SK-N-DZ (cell line): ENCODE data around the gene ACBD6.

Source experiments
- DNase-seq: peaks from one replicate; pipeline ENCODE4 v3.0.0-alpha.2; 2015; ENCODE audit warnings: low spot score

Gene ACBD6

DNA sequence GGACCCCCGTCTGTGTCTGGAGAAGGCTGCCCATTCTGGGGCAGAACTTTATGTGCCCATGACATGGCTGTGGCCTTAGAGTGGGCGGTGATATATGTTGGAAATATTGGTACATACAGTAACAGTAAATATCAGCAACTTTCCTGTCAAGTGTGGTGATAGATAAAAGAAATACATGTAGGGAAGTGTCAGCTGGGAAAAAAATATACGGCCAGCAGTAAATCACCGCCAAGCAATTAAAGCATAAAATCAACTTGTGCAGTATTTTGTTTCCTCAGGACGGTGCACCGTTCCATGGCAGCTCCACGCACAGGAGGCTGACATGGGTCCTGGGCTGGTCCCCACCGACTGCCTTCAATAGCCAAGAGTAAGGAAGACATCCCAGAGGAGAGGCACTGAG, 244.9 kb downstream of the ACBD6 start:
- no peak for DNase-seq

DNA sequence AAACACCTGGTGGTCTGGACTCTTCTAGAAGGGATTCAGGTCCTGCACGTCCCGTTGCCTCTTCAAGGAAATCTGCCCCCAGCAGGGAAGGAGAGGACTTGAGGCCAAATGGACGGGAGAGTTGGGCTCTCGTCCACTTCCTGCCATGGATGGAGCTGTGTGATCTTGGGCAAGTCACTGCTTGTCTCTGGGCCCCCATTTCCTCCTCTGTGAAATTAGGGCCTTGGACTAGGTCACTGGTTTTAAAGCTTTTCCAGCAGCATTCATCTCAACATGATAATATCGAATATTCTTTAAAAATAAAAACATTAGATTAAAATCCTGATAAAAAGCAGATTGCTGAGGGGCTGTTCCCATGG, 245.4 kb downstream of the ACBD6 start:
- DNase-seq, result no peak

GRCh38 chr1:180256341-180257027, 245.9 kb downstream of the ACBD6 start:
- no peak for DNase-seq

DNA sequence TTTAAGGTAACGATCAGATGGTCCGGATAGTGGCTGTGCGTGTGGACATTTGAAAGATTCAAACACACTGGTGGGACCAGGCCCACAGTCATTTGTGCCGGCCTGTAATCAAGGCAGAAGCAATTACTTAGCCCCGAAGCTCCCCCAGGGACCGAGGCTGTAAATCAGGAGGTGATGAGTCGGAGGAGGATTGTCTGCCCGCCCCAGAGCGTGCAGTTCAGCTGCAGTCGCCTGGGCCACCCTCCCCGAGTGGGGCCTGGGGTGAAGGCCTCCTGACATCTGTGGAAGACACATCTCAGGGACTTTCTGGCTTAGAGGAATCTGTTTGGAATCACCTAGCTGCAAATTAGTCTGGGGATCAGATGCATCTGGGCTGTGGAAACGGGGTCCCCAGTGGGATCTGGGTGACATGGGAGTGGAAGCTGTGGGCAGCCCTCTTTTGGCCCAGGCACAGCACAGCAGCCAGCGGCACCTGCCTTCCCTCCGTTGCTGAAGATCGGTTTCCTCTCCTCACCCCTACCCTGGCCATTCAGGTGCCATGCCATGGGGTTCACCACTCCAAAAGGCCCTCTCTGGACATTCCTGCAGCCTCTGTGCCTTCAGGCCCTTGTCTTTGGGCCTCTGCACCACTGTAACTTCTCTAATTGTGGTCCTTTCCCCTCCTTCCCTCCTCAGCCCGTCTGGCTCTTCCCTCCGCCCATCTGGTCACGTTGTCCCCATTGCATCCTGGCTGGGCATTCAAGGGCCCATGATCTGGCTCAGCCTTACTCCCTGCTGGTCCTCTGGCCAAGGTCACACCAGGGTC, 246.6 kb downstream of the ACBD6 start:
- peak; percentile 42 for DNase-seq

DNA sequence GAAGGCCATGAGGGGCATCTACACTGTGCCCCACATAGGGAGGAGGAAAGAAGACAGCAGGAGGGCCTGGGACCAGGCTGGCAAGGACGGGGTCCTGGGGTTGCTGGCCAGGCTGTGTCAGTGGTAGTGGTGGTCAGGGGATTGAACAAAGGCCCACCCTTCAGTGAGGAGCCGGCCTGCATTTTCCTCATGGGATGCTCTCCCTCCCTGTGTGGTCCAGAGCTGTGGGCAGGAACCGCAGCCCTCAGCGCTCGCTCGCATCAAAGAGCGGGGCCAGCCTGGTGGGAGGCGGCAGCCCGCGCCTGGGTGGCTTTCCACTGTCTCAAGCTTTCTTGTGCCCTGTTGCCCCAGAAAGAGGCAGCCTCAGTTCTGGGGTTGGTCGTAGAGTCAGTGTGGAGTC, 247.5 kb downstream of the ACBD6 start:
- no peak for DNase-seq

DNA sequence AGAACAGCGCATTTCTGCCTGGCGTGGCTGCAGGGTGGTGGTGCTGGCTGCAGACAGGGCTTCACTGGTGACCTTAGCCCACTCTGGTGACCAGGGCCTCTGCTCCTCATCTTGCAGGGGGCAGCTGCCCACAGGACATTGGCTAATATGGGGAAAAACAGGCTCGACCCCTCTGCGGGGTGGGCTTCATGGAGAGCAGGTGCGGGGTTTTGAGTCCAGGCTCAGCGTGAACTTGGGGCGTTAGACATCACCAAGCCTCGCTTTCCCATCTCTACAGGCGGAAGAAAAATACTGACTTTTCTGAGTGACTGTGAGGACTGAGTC, 247.9 kb downstream of the ACBD6 start:
- no peak for DNase-seq

DNA sequence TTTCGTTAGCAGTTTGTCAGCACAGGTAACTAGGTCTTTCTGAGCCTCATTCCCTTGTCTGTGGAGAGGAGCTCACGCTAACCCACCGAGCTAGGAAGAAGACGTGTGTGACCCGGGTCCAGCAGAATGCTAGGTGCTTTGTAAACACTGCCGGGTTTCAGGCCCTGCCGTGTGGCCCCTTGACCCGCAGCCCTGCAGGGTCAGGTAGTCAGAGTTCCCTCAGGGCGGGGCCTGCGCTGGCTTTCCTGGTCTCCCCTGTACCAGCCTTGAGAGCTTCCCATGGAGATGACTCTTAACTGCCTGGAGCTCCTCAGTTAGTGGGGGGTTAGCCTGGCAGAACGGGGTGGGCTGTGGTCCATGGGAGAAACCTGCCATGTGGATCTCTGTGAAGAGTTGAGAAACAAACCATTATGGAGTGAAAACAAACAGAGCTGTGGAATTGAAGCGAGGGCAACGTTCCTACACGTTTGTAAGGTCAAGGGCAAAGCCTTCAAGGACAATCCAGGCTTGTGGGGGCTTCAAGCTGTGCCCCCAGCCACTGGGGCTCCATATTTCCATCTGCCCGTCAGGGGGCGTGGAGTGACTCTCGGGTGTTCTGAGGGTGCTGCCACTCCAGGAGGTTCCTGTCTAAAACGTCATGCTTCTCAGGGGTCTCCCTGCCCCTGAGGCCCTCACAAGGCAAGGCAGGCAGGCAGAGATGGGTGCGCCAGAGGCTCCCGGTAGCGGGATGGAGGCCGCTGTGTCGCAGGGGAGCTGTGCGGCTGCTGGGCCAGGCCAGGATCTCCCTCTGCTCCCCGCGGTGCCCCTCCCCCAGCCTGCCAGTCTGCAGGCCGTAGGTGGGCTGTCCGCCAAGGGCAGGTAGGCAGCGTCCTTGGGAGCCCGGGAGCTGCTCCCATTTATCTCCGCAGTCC, 248.5 kb downstream of the ACBD6 start:
- no peak for DNase-seq

DNA sequence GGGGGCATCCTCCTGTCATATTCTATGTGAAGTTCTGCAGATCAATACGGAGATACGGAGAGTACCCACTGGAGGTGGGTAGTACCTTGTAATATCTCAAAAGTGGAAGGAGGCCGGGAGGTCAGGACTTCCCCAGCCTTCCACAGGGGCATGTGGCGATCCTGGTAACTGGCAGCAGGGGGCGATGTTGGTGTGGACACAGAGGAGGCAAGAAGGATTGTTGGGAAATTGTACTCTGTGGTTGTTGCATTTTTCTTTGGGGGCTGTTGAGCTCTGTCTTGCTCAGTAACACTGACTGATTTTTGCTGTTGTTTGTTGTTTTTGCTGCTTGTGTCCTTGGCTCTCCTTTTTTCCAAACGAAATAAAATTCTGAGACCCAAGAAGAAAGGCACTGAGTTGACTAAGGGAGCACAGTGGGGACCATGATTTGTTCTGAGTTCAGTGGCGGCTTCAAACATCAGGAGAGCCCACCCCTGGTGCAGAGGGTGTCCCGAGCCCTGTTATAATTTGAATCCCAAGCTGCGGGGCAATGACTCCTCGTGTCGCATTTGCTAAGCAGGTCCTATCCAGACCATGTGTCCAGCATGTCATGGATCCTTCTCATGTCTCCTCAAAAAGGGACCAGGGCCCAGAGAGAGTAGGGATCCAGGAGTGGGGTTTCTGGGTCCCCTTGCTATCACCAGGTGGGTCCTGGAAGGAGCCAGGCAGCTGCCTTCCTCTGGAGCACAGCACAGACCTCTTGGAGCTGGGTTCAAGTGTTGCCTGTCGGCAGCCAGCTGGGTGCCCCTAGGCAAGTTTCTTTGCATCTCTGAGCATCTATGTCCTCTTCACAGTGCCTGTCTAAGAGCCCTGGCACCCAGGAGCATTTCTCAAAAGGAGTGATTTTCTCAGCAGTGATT, 249.5 kb downstream of the ACBD6 start:
- DNase-seq, result peak; percentile 71

- DNase-seq, result no peak
Observed at GRCh38 chr1:180251526-180252305, 250.7 kb downstream of the ACBD6 start.

GRCh38 chr1:180250883-180251509, 251.4 kb downstream of the ACBD6 start:
- no peak for DNase-seq

DNA sequence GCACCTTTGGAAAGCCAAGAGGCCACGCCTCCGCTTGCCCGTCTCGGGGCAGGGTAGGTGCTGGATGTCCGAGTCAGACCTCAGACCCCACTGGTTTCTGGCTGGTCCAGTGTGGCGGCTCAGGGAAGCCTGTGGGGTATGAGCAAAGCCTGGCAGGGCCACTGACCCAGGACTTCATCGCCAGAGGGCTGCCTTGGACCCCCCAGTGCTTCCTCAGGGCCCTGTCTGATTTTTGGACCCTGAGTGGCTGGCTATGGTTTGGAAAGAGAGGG, 251.9 kb downstream of the ACBD6 start:
- DNase-seq, result no peak

DNA sequence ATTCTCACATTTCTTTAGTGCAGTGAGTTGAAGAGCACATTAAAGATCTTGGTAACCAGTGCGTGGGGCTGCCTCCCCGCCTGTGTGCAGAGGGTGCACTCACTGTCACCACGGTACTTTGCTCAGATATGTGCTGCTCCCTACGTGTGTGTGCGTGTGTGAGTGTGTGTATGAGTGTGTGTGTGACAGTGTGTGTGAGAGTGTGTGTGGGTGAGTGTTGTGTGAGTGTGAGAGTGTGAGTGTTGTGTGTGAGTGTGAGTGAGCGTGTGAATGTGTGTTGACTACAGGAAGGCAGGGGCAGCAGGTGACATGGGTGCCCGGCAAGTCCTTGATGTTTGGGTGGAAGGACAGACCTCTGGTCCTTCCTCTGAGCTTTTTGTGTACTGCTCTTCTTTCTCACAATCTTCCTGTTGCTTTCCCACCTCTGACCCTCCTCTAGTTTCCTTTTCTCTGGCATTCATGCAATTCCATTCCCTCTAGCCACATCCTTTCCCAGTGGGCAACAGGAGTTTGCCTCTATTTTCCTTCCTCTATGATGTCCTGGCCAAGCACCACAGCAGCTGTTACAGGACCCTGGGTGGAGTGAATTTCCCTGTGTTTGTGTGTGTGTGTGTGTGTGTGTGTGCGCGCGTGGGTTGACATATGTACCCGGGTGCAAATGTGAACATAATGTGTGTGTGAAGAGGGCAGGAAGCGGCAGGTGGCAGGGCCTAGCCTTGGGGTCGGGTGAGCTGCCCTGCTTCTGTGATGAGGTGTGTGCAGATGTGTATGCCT, 252.5 kb downstream of the ACBD6 start:
- DNase-seq, result no peak

- DNase-seq, result no peak
Observed at GRCh38 chr1:180248731-180249681, 253.4 kb downstream of the ACBD6 start.

DNA sequence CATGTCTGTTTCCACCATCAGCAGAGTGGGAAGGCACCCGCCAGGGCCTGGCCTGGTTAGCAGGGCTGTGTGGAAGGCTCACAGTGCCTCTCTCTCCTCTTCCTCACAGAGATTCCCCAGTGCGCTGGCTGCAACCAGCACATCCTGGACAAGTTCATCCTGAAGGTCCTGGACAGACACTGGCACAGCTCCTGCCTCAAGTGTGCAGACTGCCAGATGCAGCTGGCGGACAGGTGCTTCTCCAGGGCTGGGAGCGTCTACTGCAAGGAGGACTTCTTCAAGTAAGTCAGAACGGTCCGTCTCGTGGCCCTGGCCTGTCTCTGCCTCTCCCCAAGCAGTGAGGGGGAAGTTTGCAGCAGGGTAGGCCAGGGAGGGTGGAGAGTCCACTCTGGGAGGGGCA, 254.2 kb downstream of the ACBD6 start:
- no peak for DNase-seq

GRCh38 chr1:180247580-180247979, 254.8 kb downstream of the ACBD6 start:
- no peak for DNase-seq

DNA sequence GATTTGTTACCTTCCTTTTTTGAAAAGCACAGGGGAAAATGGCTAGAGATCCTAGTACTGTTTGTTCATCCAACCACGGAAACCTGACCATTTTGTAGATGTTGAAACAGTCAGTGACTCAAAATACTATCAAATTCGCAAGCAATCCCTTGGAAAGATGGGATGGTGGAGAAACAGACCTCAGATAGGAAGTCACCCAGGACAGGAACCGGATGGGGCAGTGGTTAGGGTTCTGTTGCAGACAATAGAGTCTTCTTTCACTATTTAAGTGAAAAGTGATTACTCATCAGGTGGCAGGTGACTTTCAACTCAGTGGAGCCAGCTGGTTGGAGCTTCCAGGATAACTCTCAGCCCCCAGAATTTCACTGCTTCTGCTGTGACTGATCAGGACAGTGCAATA, 255.3 kb downstream of the ACBD6 start:
- no peak for DNase-seq

GRCh38 chr1:180246579-180246978, 255.8 kb downstream of the ACBD6 start:
- no peak for DNase-seq

DNA sequence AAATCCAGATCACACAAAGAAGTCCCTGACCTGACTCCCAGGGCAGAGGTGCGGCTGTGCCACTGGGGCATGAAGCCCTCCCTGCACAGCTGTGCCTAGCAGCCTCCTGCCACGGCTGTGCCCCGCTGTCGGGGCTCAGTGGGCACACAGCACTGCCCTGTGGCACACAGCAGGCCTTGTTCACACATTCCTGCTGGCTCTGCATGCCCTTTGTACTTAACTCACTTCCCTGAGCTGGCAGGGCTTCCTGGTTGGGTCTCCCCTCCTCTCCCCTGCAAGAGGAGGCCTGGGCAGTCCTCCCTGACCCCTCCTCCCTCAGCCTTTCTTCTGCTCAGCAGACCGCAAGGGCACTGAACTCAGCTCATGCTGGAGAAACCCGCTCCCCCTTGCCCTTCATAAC, 257.5 kb downstream of the ACBD6 start:
- DNase-seq, result no peak
